ENCODE measurements around the gene FLT4. TPM values are rescaled to one million over a fixed set of nuclear protein-coding genes. Genes with fewer than 3 reads are reported as not detected.

FLT4 gene
- total RNA-seq, 4 donors from 2014 or later, result 7.6 to 15.2 (median 10.4) TPM

DNA sequence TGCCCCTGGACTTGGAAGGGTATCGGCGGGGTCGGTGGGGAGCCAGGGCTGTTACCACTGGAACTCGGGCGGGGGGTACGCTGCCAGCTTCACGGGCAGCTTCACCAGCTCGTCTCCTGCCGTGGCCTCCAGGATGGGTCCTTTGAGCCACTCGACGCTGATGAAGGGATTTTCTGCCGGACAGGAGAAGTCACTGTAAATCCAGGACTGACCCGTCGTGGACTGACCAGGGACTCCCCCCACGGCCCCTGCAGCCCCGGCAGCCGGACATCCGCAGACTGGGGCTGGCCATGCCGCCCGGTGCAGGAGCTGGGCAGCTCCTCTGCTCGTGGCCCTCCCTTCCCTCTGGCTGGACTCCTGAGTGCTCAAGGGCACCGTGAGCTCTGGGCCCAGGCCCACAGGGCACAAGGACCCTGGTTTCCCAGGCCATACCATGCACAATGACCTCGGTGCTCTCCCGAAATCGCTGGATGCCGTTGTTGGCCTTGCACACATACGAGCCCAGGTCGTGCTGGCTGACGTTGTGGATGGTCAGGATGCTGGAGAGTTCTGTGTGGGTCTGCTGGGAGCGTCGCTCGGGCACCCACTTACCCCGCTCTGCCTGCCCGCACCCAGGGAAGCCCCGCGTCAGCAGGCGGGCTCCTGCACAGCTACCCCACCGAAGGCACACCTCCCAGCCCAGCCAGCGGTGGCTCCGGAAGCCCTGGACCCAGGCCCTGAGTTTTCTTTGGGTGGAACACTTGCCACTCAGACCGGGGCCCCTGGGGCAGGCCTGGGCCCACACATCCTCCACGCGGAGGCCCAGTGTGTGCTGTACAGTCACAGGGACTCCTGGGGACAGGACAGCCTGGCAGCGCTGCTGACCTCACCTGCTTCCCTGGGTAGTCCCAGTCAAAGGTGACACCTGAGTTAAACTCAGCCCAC, 20.3 kb downstream of the FLT4 start:
- Histone ChIP-seq H3K4me1 (no peaks in the 10 kb centered on the region), H3K36me3 (no peaks in the 10 kb centered on the region), H3K9me3 (no peaks in the 10 kb centered on the region), H3K27ac (no peak overlapping the region), H3K27me3 (peaks cover 54% of the 10 kb centered on the region), H3K4me3 (no peak overlapping the region)
- 89% methylated on average over 7 of the region's 44 CpGs; no CpG with 5 or more reads in 1 of the 2 donors for WGBS, 2 donors (ENCODE audit: low coverage in 1 of 2)
- ATAC-seq, result no peak
- TF ChIP-seq, protein P1, sequence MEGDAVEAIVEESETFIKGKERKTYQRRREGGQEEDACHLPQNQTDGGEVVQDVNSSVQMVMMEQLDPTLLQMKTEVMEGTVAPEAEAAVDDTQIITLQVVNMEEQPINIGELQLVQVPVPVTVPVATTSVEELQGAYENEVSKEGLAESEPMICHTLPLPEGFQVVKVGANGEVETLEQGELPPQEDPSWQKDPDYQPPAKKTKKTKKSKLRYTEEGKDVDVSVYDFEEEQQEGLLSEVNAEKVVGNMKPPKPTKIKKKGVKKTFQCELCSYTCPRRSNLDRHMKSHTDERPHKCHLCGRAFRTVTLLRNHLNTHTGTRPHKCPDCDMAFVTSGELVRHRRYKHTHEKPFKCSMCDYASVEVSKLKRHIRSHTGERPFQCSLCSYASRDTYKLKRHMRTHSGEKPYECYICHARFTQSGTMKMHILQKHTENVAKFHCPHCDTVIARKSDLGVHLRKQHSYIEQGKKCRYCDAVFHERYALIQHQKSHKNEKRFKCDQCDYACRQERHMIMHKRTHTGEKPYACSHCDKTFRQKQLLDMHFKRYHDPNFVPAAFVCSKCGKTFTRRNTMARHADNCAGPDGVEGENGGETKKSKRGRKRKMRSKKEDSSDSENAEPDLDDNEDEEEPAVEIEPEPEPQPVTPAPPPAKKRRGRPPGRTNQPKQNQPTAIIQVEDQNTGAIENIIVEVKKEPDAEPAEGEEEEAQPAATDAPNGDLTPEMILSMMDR (IDR thresholded peaks at IDR 0.05), result no peak
- TF ChIP-seq POLR2A (IDR thresholded peaks at IDR 0.05), result no peak
- TF ChIP-seq POLR2AphosphoS5 (IDR thresholded peaks at IDR 0.05), result no peak
- no peak for TF ChIP-seq EP300 (IDR thresholded peaks at IDR 0.05)

DNA sequence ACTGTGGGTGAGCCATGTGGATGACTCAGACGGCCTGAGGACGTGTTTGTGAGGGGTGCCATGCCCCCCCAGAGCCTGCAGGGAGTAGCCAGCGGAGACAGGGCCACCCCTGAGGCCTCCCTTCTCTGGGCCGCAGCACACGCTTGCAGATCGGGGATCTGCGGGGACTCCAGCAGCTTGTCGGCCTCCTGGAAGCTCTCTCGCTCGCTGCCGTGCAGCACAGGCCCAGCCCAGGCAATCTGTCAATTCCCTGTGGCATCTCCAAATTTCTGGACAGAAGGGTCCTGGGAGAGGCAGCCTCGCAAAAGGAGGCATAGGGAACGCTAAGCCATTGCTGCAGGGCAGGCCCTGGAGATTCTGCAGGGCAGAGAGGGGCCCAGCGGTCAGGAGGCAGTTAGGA, 21.2 kb downstream of the FLT4 start:
- 54% methylated on average over 4 of the region's 14 CpGs; no CpG with 5 or more reads in 1 of the 2 donors for WGBS, 2 donors (ENCODE audit: low coverage in 1 of 2)
- no peaks in the 10 kb centered on the region for H3K9me3 ChIP-seq
- no peak overlapping the region for H3K4me3 ChIP-seq
- H3K27ac ChIP-seq, result no peak overlapping the region
- TF ChIP-seq EP300 (IDR thresholded peaks at IDR 0.05), result no peak
- TF ChIP-seq, protein P1 (IDR thresholded peaks at IDR 0.05), result no peak
- no peak for TF ChIP-seq POLR2A (IDR thresholded peaks at IDR 0.05)
- no peak for TF ChIP-seq POLR2AphosphoS5 (IDR thresholded peaks at IDR 0.05)
- H3K4me1 ChIP-seq, result no peaks in the 10 kb centered on the region
- H3K27me3 ChIP-seq, result peaks cover 45% of the 10 kb centered on the region
- ATAC-seq, result no peak
- H3K36me3 ChIP-seq, result no peaks in the 10 kb centered on the region

GRCh38 chr5:180627386-180628120, 21.8 kb downstream of the FLT4 start:
- TF ChIP-seq, protein P1 (IDR thresholded peaks at IDR 0.05), result no peak
- TF ChIP-seq POLR2AphosphoS5 (IDR thresholded peaks at IDR 0.05), result no peak
- no peak for TF ChIP-seq POLR2A (IDR thresholded peaks at IDR 0.05)
- no peak for TF ChIP-seq EP300 (IDR thresholded peaks at IDR 0.05)
- peaks cover 39% of the 10 kb centered on the region for H3K27me3 ChIP-seq
- H3K4me1 ChIP-seq, result no peaks in the 10 kb centered on the region
- H3K27ac ChIP-seq, result no peak overlapping the region
- no peaks in the 10 kb centered on the region for H3K36me3 ChIP-seq
- no peak for ATAC-seq
- H3K9me3 ChIP-seq, result no peaks in the 10 kb centered on the region
- WGBS, 2 donors (ENCODE audit: low coverage in 1 of 2), result 80% methylated on average over 1 of the region's 12 CpGs; no CpG with 5 or more reads in 1 of the 2 donors
- H3K4me3 ChIP-seq, result no peak overlapping the region

- no peaks in the 10 kb centered on the region for H3K4me1 ChIP-seq
- 40 to 80% methylated on average over 1 of the region's 15 CpGs for WGBS, 2 donors (ENCODE audit: low coverage in 1 of 2)
- no peaks in the 10 kb centered on the region for H3K9me3 ChIP-seq
- ATAC-seq, result no peak
- H3K4me3 ChIP-seq, result no peak overlapping the region
- no peaks in the 10 kb centered on the region for H3K36me3 ChIP-seq
- H3K27ac ChIP-seq, result no peak overlapping the region
- TF ChIP-seq, protein P1 (IDR thresholded peaks at IDR 0.05), result no peak
- no peak for TF ChIP-seq POLR2A (IDR thresholded peaks at IDR 0.05)
- TF ChIP-seq POLR2AphosphoS5 (IDR thresholded peaks at IDR 0.05), result no peak
- TF ChIP-seq EP300 (IDR thresholded peaks at IDR 0.05), result no peak
- peaks cover 34% of the 10 kb centered on the region for H3K27me3 ChIP-seq
Observed at GRCh38 chr5:180626661-180627385, 22.6 kb downstream of the FLT4 start.
